Measurements from ENCODE around the gene DNAJC5.
"Not testable (repeated sequence)": the region's sequence is repeated elsewhere in the genome, so short reads cannot be mapped to it uniquely, and the experiment has no call there.

The DNAJC5 gene

DNA sequence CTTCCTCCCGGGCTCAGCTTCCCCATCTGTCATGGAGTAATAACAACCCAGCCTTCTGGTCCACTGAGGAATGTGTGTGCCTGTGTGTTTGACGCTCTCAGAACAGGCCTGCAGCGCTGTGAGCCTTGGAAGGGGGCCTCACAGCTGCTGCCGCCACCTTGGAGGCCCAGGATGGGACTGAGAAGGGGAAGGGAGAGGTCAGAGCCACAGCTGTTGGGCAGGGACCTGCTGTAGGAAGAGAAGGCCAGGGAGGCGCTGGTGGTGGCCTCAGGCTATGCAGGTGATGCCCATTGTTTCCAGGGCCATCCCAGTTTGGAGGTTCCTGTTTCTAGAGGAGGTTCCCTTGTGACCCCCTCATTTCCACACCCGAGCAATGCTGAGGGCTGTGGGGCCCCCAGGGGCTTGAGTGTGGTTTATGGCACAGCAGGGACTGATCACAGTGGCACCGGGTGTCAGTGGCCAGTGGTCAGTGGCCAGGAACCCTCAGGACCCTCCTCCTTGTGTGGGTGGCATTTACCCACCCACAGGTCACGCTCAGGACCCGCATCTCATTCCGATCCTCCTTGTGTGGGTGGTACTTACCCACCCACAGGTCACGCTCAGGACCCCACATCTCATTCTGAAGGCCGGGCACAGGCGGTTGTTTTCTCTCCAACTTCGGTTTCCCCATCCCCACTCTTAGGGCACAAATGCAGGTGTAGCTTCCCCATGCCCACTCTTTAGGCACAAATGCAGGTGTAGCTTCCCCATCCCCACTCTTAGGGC is 15.8 kb upstream of the DNAJC5 start:
- Histone ChIP-seq H3K9me3 (ENCODE audit: insufficient read depth, low read depth, low read length) (no peaks in the 10 kb centered on the region), H3K27ac (ENCODE audit: low read length) (no peak overlapping the region), H3K36me3 (ENCODE audit: insufficient read depth, low read depth, low read length) (peaks cover 69% of the 10 kb centered on the region), H3K9ac (ENCODE audit: low read depth, low read length) (no peak overlapping the region), H3K4me1 (ENCODE audit: insufficient read depth, low read length) (no peaks in the 10 kb centered on the region), H3K4me3 (ENCODE audit: low read length) (no peak overlapping the region), H3K27me3 (ENCODE audit: insufficient read depth, low read length) (no peaks in the 10 kb centered on the region)

DNA sequence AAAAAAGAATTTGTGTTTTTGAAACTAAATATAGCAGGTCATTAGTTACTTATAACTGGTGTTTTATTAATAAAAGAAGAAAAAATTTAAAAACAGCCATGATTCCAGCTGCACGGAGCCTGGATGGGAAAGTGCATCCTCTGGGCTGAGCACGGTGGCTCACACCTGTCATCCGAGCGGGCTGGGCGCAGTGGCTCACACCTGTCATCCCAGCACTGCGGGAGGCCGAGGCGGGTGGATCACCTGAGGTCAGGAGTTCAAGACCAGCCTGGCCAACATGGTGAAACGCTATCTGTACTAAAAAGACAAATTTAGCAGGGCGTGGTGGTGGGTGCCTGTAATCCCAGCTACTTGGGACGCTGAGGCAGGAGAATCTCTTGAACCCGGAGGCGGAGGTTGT is 14.0 kb upstream of the DNAJC5 start:
- H3K9me3 ChIP-seq (ENCODE audit: insufficient read depth, low read depth, low read length); H3K27me3 ChIP-seq (ENCODE audit: insufficient read depth, low read length); H3K27ac ChIP-seq (ENCODE audit: low read length); H3K4me1 ChIP-seq (ENCODE audit: insufficient read depth, low read length); H3K9ac ChIP-seq (ENCODE audit: low read depth, low read length); H3K4me3 ChIP-seq (ENCODE audit: low read length): not testable (repeated sequence)
- peaks cover 66% of the 10 kb centered on the region for H3K36me3 ChIP-seq (ENCODE audit: insufficient read depth, low read depth, low read length)

DNA sequence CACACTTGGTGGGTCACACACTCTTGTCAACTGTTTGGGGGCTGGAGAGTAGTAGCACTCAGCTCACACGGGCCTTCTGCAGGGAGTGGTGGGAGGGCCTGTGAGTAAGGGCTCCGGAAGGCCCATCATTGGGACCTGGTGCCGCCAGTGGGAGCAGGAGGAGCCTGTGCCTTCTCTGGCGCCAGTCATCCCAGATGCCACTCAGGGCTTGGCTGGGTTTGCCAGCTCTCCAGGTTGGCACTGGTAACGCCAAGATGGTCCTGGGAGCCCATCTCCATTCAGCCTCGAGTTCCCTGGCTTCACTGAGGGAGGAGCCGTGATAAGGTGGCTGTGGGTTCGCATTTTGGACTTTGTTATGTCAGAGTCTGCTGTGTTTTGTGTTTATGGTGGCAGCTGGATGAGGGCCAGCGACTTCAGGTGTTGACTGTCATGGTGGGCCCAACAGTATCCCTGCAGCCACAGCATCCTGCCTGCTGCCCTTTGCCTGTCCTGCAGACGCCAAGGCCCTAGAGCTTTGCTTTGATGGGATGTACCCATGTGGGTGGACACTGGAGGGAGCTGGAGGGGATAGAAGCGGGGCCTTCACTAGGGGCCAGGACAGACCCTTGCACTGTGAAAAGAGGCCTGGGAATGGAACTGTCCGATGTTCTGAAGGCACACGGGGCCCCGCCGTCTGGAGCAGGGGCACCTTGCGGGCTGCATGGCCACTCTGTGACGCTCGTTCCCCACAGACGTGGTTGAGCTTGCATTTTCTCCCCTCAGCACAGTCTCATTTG is 13.3 kb upstream of the DNAJC5 start:
- peaks cover 59% of the 10 kb centered on the region for H3K36me3 ChIP-seq (ENCODE audit: insufficient read depth, low read depth, low read length)
- H3K4me1 ChIP-seq (ENCODE audit: insufficient read depth, low read length) = no peaks in the 10 kb centered on the region
- no peaks in the 10 kb centered on the region for H3K9me3 ChIP-seq (ENCODE audit: insufficient read depth, low read depth, low read length)
- no peaks in the 10 kb centered on the region for H3K27me3 ChIP-seq (ENCODE audit: insufficient read depth, low read length)
- H3K27ac ChIP-seq (ENCODE audit: low read length) = no peak overlapping the region
- no peak overlapping the region for H3K4me3 ChIP-seq (ENCODE audit: low read length)
- H3K9ac ChIP-seq (ENCODE audit: low read depth, low read length) = no peak overlapping the region

DNA sequence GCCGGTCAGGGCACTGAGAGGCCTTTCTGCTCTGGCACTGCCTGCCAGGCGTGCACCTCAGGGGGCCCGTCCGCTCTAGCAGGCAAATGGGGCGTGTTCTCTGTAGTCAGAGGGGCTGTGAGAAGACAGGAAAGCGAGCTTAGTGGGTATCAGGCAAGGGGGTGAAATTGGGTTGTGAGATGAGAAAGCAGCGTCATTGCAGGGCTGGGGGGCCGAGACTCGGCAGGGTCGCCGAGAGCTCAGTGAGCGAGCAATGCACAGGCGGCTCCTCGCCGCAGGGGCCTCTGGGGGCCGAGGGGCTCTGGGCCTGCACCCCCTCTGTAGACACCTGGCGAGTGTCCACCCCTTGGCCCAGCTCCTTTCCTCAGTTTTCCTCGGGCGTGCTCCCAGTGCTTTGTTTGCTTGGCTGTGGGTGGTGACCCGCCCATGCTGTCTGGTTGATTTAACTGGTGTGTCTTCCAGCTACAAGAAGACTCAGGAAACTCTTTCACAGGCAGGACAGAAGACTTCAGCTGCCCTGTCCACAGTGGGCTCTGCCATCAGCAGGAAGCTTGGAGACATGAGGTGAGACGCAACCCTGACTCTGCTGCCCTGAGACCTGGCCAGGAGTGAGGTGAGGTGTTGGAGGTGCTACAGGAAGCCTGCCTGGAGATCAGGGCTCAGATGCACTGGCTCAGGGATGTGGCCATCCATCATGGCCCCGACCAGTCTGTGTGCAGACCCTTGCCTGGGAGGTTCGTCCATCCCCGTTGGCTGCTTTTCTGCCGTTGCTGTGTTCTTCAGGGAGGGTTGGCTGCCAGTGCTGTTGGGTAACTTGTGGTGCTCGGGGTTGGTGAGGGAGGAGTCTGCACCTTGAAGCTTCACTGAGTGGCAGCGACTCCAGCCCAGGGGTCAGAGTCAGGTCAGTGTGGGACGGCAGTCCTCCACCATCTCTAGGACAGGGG is 12.4 kb upstream of the DNAJC5 start:
- Histone ChIP-seq H3K27ac (ENCODE audit: low read length) (no peak overlapping the region), H3K9ac (ENCODE audit: low read depth, low read length) (no peak overlapping the region), H3K36me3 (ENCODE audit: insufficient read depth, low read depth, low read length) (peaks cover 62% of the 10 kb centered on the region), H3K4me3 (ENCODE audit: low read length) (no peak overlapping the region), H3K4me1 (ENCODE audit: insufficient read depth, low read length) (no peaks in the 10 kb centered on the region), H3K9me3 (ENCODE audit: insufficient read depth, low read depth, low read length) (no peaks in the 10 kb centered on the region), H3K27me3 (ENCODE audit: insufficient read depth, low read length) (no peaks in the 10 kb centered on the region)

DNA sequence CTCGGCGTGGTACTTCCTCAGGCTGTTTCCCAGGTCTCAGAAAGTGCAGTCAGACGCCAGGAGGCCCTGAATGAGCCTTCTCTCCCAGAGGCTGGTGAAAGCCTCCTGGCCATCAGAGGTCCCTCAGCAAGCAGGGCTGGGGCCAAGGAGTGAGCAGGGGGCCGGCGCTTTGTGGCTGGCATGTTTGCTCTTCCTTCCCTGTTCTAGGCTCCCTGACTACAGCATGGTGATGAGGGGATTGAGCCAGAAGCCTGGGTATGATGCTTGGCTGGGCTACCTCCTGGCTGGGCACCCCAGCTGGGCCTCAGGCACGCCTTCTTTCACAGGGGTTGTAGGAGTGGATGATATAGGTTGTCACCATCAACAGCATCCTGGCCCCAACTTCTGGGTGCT is 11.7 kb upstream of the DNAJC5 start:
- Histone ChIP-seq H3K36me3 (ENCODE audit: insufficient read depth, low read depth, low read length) (peaks cover 62% of the 10 kb centered on the region), H3K27ac (ENCODE audit: low read length) (no peak overlapping the region), H3K9me3 (ENCODE audit: insufficient read depth, low read depth, low read length) (no peaks in the 10 kb centered on the region), H3K4me3 (ENCODE audit: low read length) (no peak overlapping the region), H3K4me1 (ENCODE audit: insufficient read depth, low read length) (no peaks in the 10 kb centered on the region), H3K27me3 (ENCODE audit: insufficient read depth, low read length) (no peaks in the 10 kb centered on the region), H3K9ac (ENCODE audit: low read depth, low read length) (no peak overlapping the region)

DNA sequence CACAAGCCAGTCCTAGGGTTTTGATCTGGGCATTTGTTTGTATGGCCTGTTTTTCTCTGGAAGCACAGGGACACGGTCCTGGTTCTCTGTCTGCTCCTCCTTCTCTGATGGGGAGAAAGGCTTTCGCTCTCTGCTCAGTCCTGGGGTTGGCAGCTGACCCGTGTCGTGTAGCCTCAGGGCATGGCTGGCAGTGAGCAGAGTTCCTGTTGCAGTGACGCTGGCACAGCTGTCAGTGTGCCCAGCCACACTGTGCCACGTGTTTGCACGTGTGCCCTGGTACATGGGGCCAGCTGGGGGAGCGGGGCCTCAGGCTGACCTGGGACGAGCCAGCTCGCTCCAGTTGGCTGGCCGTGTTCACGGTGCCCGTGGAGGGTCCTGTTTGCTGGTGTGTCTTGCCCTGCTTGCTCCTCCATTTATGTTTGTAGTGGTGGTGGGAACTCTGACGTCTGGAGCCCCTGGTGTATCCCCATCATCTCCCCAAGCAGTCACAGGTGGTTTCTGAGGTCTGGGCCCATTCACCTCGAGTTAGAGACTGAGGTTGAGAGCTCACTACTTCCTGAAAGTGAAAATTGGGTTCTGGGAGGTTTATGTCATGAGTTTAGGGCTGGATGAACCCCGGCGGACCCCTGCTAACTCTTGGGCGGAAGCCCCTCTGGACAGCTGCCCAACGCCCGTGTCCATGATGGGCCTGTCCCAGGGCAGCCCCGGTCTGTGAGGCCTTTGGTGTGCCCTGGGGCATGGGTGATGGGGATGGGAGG is 10.2 kb upstream of the DNAJC5 start:
- Histone ChIP-seq H3K4me1 (ENCODE audit: insufficient read depth, low read length) (no peaks in the 10 kb centered on the region), H3K36me3 (ENCODE audit: insufficient read depth, low read depth, low read length) (peaks cover 60% of the 10 kb centered on the region), H3K27ac (ENCODE audit: low read length) (no peak overlapping the region), H3K4me3 (ENCODE audit: low read length) (no peak overlapping the region), H3K9ac (ENCODE audit: low read depth, low read length) (no peak overlapping the region), H3K27me3 (ENCODE audit: insufficient read depth, low read length) (no peaks in the 10 kb centered on the region), H3K9me3 (ENCODE audit: insufficient read depth, low read depth, low read length) (no peaks in the 10 kb centered on the region)

DNA sequence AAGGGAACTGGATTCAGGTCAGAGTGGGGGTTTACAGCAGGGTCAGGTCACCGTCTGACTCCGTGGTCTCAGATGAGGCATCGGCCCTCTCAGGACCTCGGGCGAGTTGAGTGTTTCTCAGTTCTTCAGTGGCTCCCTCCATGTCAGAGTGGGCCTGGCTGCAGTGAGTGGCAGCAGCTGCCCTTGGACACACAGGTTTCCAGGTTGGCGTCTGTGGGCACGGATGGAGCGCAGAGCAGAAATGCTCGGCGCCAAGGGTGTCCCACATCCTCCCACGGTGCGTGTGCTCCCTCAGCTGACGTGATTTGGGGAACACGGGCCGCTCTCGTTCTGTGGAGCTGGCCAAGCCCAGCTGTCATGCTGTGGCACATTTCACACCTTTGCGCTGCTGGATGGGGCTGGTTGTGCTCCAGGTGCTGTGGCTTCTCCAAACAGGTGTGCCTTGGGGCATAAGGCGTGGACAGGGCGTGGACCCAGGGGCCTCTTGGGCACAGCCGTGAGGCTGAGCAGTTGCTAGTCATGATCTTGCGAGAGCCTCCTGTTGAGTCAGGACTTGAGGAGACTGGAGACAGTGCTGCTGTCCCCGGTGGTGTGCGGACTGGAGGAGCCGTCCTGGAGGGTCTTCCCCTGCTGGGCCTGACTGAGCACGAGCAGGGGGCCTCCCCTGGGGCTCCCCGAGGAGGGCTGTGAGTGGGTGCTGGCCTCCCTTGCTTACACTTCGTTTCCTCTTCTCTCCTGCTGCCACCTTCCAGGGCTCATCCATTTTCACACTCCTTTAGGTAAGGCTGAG is 9.5 kb upstream of the DNAJC5 start:
- Histone ChIP-seq H3K36me3 (ENCODE audit: insufficient read depth, low read depth, low read length) (peaks cover 68% of the 10 kb centered on the region), H3K4me3 (ENCODE audit: low read length) (no peak overlapping the region), H3K27me3 (ENCODE audit: insufficient read depth, low read length) (no peaks in the 10 kb centered on the region), H3K27ac (ENCODE audit: low read length) (no peak overlapping the region), H3K9me3 (ENCODE audit: insufficient read depth, low read depth, low read length) (no peaks in the 10 kb centered on the region), H3K9ac (ENCODE audit: low read depth, low read length) (no peak overlapping the region), H3K4me1 (ENCODE audit: insufficient read depth, low read length) (no peaks in the 10 kb centered on the region)

DNA sequence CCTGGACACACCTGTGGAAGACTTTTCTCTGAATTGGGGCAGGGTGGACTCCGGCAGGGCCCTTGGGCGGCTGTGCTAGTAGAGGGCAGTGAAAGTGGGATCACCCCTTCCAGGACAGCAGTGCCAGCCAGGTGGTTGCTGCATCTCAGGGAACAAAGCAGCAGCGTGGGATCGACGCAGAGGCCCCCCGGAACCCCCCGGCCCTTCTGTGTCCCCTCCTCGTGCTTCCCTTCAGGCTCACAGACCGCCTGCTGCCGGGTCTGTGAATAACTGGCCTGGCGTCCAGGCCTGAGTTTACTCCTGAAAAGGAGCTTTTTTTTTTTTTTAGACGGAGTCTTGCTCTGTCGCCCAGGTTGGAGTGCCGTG is 8.9 kb upstream of the DNAJC5 start:
- no peaks in the 10 kb centered on the region for H3K9me3 ChIP-seq (ENCODE audit: insufficient read depth, low read depth, low read length)
- H3K36me3 ChIP-seq (ENCODE audit: insufficient read depth, low read depth, low read length) = peaks cover 74% of the 10 kb centered on the region
- H3K4me1 ChIP-seq (ENCODE audit: insufficient read depth, low read length) = no peaks in the 10 kb centered on the region
- H3K27me3 ChIP-seq (ENCODE audit: insufficient read depth, low read length) = no peaks in the 10 kb centered on the region
- H3K27ac ChIP-seq (ENCODE audit: low read length) = no peak overlapping the region
- no peak overlapping the region for H3K4me3 ChIP-seq (ENCODE audit: low read length)
- H3K9ac ChIP-seq (ENCODE audit: low read depth, low read length) = no peak overlapping the region

DNA sequence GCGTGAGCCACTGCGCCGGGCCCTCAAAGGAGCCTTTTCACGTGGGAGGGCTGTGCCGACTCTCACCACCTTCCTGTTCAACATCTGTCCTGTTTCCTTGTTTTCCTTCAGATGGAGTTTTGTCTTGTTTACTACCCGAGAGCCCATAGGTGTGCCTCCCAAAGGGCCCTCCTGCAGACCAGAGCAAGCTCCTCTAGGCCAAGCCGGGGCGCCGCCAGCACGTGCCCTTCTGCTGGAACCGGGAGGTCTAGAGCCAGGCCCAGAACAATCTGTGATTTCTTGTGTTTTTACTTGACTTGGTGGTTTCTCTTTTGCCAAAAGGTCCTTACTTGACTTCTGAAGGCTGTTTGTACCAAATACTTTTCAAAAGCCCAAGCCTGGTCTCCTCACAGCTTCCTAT is 8.0 kb upstream of the DNAJC5 start:
- Histone ChIP-seq H3K4me1 (ENCODE audit: insufficient read depth, low read length) (no peaks in the 10 kb centered on the region), H3K36me3 (ENCODE audit: insufficient read depth, low read depth, low read length) (peaks cover 78% of the 10 kb centered on the region), H3K4me3 (ENCODE audit: low read length) (no peak overlapping the region), H3K9ac (ENCODE audit: low read depth, low read length) (no peak overlapping the region), H3K27me3 (ENCODE audit: insufficient read depth, low read length) (no peaks in the 10 kb centered on the region), H3K27ac (ENCODE audit: low read length) (no peak overlapping the region), H3K9me3 (ENCODE audit: insufficient read depth, low read depth, low read length) (no peaks in the 10 kb centered on the region)

DNA sequence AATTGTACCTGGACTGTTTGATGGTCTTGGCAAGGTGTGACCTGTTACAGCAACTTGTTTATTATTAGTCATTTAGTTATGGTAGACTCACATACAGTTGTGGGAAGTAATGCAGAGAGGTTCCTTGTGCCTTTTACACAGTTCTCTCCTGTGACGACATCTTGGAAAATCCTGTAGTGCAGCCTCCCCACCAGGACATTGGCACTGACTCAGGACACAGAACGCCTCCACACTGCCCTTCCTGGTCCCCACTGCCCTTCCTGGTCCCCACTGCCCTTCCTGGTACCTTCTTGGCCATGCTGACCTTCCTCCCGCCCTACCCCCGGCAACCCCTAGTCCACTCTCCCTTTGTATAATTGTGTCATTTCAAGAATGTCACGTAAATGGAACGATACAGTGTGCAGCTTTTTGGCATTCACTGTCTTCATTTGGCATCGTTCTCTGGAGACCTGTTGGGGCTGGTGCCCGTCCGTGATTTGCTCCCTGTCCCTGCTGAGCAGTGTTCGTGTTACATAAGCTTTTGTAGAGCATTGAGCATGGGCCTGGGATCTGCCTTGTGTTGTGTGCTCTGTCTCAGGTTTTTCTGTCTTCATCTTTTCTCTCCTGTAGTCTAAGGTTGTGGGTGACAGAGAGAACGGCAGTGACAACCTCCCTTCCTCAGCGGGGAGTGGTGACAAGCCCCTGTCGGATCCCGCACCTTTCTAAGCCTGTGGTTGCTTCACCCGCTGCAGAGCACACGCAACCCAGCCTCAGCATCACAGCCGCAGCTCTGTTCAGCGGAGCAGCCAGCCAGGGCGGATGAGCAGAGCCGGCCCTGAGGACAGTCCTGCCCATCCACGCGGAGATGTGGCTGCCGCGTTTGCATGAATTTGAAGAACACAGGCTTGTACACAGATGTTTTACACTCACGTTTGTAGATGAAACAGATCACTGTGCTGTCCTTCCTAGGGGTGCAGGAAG is 5.4 kb upstream of the DNAJC5 start:
- Histone ChIP-seq H3K9me3 (ENCODE audit: insufficient read depth, low read depth, low read length) (no peaks in the 10 kb centered on the region), H3K9ac (ENCODE audit: low read depth, low read length) (no peak overlapping the region), H3K36me3 (ENCODE audit: insufficient read depth, low read depth, low read length) (peaks cover 53% of the 10 kb centered on the region), H3K27ac (ENCODE audit: low read length) (no peak overlapping the region), H3K4me3 (ENCODE audit: low read length) (no peak overlapping the region), H3K4me1 (ENCODE audit: insufficient read depth, low read length) (no peaks in the 10 kb centered on the region), H3K27me3 (ENCODE audit: insufficient read depth, low read length) (no peaks in the 10 kb centered on the region)

Measured in iPS-20b (cell line).